Endothelial cell of hepatic sinusoid (primary cell): ENCODE results near the gene ZNF283.

Source experiments
- in situ Hi-C: cut with HindIII; loops from 2 replicates; pipeline ENCODE4 v1.10.0; 2017; ENCODE audit warnings: low sequenced_read_pairs

The ZNF283 gene

GRCh38 chr19:43826787-43827754 is at the start of gene ZNF283:
Gene ZNF283 (plus strand): TSS chr19:43827321. CDS start chr19:43833505, 6,184 bp downstream.
- in situ Hi-C loops = no loop called here

- in situ Hi-C loops = no loop called here
These were observed 48.5 kb upstream of the ZNF283 start for GRCh38 chr19:43778651-43779050.

- in situ Hi-C loops = no loop called here
These were observed 47.8 kb upstream of the ZNF283 start for GRCh38 chr19:43779147-43779819.

GRCh38 chr19:43779820-43780219 is 47.3 kb upstream of the ZNF283 start:
- in situ Hi-C loops = no loop called here

GRCh38 chr19:43780706-43781525 is 46.2 kb upstream of the ZNF283 start, which contains the start of gene KCNN4:
Gene KCNN4 (minus strand): TSS chr19:43780973. CDS start chr19:43780861, 112 bp downstream.
- in situ Hi-C loops = no loop called here

- in situ Hi-C loops = no loop called here
These were observed 45.4 kb upstream of the ZNF283 start for GRCh38 chr19:43781630-43782310.

- in situ Hi-C loops = no loop called here
These were observed 44.8 kb upstream of the ZNF283 start for GRCh38 chr19:43782311-43782660.

GRCh38 chr19:43782689-43783231 is 44.4 kb upstream of the ZNF283 start:
- in situ Hi-C loops = no loop called here

GRCh38 chr19:43783636-43784035 is 43.5 kb upstream of the ZNF283 start:
- in situ Hi-C loops = no loop called here

GRCh38 chr19:43784241-43784980 is 42.7 kb upstream of the ZNF283 start:
- in situ Hi-C loops = no loop called here

- in situ Hi-C loops = no loop called here
These were observed 41.9 kb upstream of the ZNF283 start for GRCh38 chr19:43784981-43785808.

- in situ Hi-C loops = no loop called here
These were observed 40.5 kb upstream of the ZNF283 start for GRCh38 chr19:43786665-43787064.

- in situ Hi-C loops = no loop called here
These were observed 38.1 kb upstream of the ZNF283 start for GRCh38 chr19:43789029-43789428.

GRCh38 chr19:43790587-43790986 is 36.5 kb upstream of the ZNF283 start:
- in situ Hi-C loops = no loop called here

GRCh38 chr19:43797118-43797517 is 30.0 kb upstream of the ZNF283 start:
- in situ Hi-C loops = no loop called here

GRCh38 chr19:43797556-43797955 is 29.6 kb upstream of the ZNF283 start:
- in situ Hi-C loops = no loop called here

- in situ Hi-C loops = no loop called here
These were observed 29.0 kb upstream of the ZNF283 start for GRCh38 chr19:43798026-43798545.
